GM10847 (cell line): ENCODE measurements around the gene RAB3GAP2.

ENCODE experiments used
- POLR2A ChIP-seq: IDR thresholded peaks from 2 replicates; pipeline ENCODE4 v1.6.1; 2011; ENCODE audit not compliant: insufficient read length; ENCODE audit errors: extremely low read depth

RAB3GAP2 gene

DNA sequence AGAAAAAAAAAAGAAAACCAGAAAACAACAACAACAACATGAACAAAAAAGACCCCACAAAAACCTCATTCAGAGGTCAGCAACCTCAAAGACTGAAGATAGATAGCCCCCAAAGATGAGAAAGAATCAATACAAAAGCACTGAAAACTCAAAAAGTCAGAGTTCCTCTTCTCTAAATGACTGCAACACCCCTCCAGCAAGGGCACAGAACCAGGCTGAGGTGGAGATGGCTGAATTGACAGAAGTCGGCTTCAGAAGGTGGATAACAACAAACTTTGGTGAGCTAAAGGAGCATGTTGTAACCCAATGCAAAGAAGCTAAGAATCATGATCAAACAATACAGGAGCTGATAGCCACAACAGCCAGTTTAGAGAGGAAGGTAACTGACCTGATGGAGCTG, 17.0 kb downstream of the RAB3GAP2 start:
- no peak for TF ChIP-seq POLR2A

DNA sequence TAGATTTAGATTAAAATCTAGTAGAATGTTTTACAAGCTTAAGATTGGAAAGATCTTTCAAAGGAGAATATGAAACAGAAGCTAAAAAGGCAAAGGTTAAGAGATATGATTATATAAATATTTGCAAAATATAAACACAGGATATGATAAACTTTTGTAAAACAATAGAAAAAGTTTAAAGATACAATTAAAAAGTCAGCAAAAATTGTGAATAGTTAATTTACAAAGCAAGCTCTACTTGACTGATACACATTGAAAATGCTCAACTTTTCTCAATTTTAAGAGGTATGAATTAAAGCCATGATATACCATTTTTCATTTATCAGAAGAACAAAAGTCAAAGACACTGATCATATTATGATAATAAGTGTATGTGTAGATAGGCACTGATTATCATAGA, 21.0 kb downstream of the RAB3GAP2 start:
- TF ChIP-seq POLR2A = no peak

- no peak for TF ChIP-seq POLR2A
Observed at GRCh38 chr1:220250681-220251080, 21.6 kb downstream of the RAB3GAP2 start.

DNA sequence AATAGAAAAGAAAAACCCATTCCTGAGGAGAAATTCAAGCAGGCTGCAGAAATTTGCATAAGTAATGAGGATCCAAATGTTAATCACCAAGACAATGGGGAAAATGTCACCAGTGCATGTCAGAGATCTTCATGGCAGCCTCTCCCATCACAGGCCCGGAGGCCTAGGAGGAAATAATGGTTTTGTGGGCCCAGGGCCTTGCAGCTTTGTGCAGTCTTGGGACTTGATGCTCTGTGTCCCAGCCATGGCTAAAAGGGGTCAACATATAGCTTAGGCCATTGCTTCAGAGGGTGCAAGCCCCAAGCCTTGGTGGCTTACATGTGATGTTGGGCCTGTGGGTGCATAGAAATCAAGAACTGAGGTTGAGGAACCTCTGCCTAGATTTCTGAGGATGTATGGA, 22.7 kb downstream of the RAB3GAP2 start:
- TF ChIP-seq POLR2A = no peak

- no peak for TF ChIP-seq POLR2A
Observed at GRCh38 chr1:220243947-220244346, 28.3 kb downstream of the RAB3GAP2 start.

GRCh38 chr1:220241072-220241663, 31.1 kb downstream of the RAB3GAP2 start:
- TF ChIP-seq POLR2A = no peak

- no peak for TF ChIP-seq POLR2A
Observed at GRCh38 chr1:220239966-220240365, 32.3 kb downstream of the RAB3GAP2 start.

GRCh38 chr1:220239213-220239612, 33.0 kb downstream of the RAB3GAP2 start:
- no peak for TF ChIP-seq POLR2A

- TF ChIP-seq POLR2A = no peak
Observed at GRCh38 chr1:220235462-220235861, 36.8 kb downstream of the RAB3GAP2 start.

DNA sequence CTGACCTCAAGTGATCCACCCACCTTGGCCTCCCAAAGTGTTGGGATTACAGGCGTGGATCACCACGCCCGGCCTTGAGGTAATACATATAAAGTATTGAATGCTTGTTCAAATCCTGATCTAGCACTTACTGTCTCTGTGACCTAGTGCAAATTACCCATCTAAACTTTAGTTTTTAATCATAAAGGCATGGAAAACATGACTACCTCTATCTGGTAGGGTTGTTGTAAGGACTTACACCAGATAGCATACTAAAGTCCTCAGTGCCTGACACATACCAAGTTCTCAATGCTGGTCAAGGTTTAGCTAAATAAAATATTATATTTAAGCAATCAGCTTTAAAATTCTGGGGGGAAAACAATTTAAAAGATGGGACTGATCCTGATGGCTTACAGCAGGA, 38.3 kb downstream of the RAB3GAP2 start:
- TF ChIP-seq POLR2A = no peak

GRCh38 chr1:220229771-220230170, 42.5 kb downstream of the RAB3GAP2 start:
- no peak for TF ChIP-seq POLR2A

GRCh38 chr1:220227393-220227792, 44.9 kb downstream of the RAB3GAP2 start:
- TF ChIP-seq POLR2A = no peak

DNA sequence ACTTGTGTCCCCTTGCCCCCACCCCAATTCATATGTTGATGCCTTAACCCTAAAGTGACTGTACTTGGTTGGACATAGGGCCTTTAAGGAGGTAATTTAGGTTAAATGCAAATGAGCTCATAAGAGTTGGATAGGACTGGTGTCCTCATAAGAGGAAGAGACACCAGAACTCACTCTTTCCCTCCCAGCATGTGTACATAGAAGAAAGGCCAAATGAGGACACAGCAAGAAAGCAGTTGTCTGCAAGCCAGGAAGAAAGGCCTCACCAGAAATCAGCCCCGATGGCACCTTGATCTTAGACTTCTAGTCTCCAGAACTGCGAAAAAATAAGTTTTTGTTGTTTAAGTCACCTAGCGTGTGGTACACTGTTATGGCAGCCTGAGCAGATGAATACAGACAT, 45.5 kb downstream of the RAB3GAP2 start:
- no peak for TF ChIP-seq POLR2A

DNA sequence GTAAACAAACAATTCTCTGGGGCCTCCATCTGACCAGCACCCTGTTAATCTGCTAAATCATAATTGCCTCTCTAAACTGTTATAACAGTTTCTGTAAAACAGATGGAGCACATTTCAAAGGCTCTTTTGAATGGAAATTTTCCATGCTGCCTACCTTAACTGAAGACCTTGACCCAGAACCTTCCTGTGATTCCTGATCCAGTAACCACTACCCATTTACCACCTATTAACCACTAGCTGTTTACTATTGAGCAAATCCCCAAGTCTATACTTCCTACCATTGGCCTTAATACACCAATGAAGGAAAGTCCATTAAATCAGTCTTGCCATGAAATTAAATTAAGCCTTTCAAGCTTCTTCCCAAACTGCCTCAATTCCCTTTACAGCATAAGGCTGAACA, 46.3 kb downstream of the RAB3GAP2 start:
- no peak for TF ChIP-seq POLR2A

GRCh38 chr1:220224611-220225124, 47.6 kb downstream of the RAB3GAP2 start:
- TF ChIP-seq POLR2A = no peak

- TF ChIP-seq POLR2A = no peak
Observed at GRCh38 chr1:220224033-220224432, 48.2 kb downstream of the RAB3GAP2 start.

DNA sequence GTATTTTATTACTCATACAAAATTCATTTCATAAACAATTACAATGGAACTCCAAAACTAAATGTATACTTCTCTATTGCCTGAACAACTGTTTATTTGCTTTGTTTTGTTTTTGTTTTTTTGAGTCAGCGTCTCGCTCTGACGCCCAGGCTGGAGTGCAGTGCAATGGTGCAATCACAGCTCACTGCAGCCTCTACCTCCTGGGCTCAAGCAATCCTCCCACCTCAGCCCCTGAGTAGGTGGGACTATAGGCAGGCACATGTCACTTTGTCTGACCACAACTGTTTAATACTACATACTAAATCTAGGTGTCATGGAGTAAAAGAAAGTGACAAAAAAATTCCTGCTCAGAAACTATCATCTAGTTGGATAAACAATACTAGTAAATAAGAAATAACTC, 49.3 kb downstream of the RAB3GAP2 start:
- no peak for TF ChIP-seq POLR2A
